Inflammatory macrophage (primary cell): Measurements from ENCODE around the gene PRICKLE2.

Source experiments
- DNase-seq, 2 donors: peaks; one replicate each; pipeline ENCODE4 v3.0.0-alpha.2; 2020 to 2022

Gene PRICKLE2

DNA sequence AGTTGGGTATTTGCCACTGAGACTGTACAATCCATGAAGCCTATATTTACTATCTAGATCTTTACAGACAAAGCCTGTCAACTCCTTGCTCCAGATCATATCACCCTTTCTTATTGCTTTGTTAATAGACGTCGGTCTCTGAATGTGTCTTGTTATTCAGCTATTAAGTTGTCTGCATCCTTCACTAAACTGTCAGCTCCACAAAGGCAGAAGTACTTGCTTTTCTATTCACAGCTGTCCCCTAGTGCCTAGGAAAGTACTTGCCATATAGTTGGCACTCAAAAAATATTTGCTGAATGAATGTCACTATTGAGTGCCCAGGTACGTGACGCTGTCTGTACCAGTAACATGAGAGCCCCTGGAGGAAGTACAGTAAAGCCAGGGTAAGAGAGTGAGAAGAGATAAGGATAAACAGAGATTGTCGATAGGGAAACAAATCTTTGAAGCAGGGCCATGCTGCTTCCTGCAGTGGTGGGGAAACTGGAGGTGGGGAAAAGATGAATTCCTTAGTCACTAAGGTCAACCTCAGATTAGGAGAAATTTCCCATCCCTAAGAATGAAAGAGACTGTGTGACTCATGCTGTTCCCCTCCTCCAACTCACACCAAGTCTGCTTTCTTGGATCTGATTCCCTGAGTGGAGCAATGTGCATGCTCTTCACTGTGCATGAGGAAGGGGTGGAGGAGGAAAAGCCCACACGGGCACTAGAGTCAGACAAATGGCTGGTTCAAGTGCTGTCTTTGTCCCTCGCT lies 36.3 kb downstream of the PRICKLE2 start:
- DNase-seq, result no peak

DNA sequence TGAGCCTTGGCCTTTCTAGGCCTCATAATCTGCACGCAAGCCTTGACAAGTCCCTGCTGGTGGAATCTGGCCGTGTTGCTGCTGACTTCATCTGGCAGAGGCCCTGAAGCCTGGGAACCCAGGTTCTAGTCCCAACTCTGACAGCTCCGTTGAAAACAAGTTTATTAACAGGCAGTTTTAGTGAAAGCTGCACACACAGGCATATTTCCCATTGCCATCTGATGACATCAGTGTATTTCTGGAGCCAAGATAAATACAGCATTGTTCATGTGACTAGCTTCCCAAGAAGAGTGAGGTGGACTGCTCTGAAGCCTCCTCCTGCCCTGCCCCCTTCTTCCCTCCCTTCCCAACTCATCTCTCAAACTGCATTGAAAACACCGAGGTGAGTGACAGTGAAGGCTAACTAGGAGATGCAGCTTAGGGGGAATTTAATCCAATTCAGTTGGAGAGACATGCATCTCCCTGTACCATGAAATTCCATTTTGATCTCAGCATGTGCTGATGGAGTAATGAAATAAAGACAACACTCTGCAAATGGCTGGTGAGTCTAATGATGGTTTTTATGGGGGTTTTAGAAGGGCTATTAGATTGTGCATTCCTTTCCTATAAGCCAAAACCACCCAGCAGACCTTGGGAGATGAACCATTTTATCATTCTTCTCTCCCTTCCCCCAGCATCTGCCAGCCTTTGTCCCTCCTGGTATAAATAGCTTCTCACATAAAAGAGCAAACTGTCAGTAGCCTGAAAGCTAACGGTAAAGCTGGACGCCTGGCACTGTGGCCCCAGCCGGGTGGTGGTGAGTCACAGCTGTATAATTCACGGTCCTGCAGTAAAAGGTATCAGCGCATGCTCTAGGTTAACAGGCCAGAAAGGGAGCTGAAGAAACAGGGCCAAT lies 38.0 kb downstream of the PRICKLE2 start:
- no peak for DNase-seq

DNA sequence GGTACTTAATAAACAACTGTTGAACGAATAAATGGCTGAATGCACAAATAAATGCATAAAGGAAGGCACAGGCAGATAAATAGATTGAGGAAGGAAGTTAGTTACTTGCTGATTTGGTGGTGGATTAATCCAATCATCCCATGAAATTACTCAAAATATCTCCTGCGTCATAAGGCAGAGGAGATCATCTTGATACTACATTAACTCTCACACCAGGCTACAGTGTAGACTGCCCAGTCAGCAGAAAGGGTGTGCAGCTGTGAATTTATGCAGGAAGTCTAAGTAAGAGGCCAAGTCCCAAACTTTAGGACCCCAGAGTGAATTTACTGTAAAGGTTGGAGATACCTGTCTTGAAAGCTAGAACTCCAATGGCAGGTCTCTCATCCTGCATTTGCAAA lies 38.6 kb downstream of the PRICKLE2 start:
- DNase-seq, result no peak

DNA sequence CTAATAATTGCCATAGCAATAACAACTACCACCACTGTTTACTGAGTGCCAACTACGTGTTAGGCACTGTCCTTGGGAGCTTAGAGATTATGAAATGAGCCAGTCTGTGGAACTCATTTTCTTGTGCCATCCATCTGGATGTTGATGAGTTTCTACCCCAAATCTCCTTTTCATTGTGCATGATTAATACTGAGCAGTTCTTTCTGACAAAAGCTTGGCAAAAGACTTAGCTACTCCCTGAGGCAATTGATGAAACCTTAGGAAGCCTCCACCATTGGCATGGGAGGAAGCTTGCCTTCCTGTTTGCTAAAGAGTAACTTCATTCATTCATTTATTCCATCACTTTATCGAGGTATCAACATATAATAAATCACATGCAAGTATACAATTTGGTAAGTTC lies 39.8 kb downstream of the PRICKLE2 start:
- DNase-seq, result no peak

DNA sequence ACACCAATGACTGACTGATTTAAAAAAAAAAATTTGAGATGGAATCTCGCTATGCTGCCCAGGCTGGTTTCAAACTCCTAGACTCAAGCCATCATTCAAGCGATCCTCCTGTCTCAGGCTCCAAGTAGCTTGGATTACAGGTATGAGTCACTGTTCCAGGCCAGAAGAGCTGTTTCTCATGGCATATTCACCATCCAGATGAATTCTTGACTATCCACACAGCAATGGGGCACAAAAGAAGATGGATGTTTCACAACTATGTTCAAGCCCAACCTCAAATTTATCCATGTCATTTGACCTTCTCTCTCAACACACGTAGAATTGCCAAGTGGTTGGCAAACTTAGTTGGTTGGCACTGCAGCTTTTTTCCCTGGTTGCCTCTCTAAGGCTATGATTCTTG lies 40.6 kb downstream of the PRICKLE2 start:
- no peak for DNase-seq

DNA sequence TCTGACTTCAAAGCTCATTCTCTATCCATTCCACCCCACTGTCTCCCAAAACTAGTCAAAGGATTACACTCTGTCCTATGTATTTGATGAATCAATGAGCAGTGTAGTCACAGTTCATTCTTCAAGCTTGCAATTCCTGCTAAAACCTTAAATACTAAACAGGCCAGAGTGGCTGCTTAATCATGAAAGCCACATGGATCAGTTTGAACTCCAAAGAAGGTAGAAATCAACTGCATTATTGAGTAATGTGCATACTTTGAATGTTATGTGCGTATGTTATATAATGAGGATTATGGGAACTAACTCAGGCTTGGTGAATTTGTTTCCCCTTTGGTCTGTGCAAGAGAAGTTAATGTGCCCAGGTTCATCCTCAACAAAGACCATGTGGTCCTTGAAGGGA lies 45.4 kb downstream of the PRICKLE2 start:
- DNase-seq, result no peak

DNA sequence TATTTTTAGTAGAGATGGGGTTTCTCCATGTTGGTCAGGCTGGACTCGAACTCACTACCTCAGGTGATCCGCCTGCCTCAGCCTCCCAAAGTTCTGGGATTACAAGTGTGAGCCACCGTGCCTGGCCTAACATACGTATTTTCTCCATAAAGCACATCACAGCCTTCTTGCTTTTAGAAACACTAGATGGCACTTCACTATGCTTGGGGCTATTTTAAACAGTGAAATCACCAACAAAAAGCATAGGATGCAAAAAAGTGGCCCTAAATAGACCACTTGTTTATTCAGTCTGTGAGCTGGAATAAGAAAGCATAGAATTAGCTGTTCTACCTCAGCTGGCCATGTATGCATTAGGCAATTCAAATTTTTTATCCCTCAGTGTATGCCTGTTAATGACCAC lies 46.0 kb downstream of the PRICKLE2 start:
- DNase-seq, result no peak

DNA sequence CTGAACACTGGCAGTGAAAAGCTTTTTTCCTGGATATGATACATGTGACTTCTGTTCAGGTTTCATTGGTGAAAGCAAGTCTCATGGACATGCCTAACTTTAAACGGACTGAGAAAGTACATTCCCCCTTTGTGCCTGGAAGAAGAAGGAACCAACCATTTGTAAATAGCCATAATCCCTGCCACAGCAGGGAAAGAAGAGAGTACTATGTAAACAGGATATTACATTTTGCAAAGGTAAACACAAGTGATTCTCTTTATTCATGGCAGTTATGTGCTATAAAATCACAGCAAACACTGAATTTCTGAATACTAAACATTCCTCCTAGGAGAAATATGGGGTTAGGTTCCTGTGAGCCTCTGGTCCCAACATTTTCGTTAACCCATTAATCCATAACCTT lies 46.8 kb downstream of the PRICKLE2 start:
- DNase-seq, result no peak

DNA sequence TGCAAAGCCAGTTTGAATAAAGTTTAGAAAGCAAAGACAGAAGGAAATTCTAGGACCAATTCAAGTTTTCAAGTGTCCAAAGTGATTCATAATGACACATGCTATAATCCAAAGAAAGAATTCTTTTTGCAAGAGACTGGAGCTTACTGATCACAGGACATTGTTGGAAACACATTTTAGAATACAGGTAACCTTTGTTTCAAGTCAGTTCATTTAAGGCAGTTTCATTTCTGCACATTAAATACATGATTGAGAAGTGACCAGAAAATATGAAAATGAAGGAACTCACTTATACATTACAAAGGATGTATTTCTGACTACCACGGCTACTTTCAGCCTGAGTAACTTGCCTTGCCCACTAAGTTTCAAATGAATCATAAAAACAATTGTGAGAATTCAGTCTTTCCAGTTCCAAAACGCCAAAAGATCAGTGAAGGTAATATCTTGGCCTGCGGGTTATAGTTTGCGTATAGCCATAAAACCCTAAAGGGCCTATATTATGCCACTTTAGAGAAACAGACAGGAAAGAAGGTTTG lies 48.7 kb downstream of the PRICKLE2 start:
- DNase-seq, result no peak

DNA sequence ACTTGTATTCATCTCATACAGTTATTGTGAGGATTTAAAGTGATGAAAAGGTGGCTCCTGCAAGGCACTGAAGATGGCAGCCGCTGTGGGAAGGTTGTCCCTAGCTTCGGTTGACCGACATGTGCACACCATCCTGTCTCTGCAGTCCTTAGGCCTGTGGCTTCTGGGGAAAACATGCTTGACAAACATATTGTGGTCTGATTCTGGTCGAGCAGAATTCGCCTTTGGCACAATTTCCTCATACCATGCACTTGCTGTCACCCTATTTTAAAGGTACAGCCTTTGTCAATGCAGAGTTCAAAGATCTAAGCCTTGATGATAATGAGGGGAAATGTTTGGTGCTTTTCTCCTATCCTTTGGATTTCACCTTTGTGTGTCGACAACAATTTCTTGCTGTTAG lies 50.9 kb downstream of the PRICKLE2 start:
- DNase-seq, result no peak

DNA sequence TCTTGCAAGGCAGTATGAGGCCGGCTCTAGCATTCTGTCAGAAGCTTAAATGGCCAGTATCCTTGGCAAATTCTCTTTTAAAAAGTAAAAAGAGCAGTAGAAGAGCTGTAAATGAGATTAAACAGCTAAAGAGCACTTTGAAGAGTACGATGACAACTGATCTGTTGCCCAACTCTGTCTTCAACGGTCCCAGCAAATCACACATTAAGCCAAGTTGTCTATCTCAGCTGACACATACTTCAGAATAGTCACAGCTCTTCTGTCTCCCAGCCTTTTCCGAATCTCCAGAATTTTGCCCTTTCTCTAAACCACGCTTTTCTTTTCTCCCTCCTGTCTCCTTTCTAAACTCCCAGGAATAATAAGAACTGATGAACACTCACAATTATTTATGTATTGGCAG lies 51.7 kb downstream of the PRICKLE2 start:
- no peak for DNase-seq

DNA sequence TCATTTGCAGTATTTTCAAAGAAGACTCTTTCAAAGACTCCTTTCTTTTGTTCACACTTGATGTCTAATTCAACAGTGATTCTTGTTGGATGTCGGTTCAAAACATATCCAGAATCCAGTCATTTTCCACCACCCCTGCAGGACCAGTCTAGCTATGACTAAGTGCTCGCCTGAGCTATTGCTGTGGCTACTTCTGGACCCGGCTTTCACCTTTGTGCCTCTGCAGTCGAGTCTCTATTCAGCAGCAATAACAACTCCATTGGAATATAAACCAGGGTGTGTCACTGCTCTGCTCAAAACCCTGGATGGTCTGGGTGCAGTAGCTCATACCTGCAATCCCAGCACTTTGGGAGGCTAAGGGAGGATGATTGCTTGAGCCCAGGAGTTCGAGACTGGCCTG lies 55.0 kb downstream of the PRICKLE2 start:
- no peak for DNase-seq

DNA sequence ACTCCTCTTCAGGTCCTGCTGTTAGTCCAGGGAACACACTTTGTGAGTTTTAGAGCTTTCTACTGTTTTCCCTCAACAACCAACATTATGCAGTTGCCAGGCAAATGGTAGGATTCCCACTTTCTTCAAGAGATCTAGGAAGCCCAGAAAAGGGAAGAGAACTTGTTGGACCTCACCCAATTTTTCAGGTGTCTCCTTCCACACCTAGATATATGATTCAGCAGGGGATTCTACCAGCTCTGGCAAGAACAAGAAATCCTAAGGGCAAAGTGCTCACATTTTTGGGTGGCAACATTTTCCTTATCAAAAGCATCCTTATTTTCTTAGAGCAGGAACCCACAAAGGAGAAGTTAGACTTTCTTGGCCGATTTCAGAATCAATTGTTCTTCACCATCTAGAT lies 57.4 kb downstream of the PRICKLE2 start:
- no peak for DNase-seq

DNA sequence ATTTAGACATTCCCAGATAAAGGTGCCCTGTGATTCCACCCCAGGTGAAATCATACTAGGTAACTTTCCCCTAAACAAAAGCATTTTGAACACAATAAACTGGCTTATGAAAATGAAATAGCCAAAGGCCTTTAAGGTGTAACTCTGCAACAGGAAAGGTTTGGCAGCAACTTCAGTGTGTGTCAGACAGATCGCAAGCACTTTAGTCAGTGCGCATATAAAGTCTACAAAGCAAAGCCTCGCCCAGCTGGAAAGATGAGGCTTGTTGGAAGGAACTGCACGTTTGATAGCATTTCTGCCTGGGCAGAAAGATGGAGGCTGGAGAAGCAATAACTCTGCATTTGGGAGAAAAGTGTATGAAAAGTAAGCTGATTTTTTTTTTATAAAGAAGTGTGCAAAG lies 57.9 kb downstream of the PRICKLE2 start:
- DNase-seq, result no peak

DNA sequence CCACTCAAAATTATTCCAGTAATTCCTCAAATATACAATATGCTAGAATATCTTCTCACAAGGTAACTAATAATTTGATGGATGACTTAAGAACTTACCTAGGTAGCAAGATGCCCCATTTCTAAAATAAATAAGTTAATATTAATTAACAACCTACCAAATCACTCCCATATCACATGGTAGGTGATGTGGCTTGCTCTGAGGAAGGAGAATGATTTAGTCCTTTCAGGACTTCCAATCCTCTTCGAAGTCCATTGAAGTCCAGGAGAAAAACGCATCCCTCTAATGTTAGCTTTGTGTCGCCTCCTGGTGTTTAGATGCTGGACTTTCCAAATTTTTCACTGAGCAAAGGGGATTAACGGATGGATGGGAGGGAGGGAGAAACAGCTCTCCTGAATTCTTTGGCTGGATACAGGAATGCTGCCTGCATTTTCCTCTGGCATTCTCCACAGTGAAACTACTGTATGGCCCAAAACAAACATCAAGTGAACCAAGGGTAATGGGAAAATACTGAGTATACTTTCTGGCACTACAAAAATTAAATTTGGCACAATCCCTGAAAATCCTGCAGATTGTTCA lies 58.6 kb downstream of the PRICKLE2 start:
- no peak for DNase-seq

DNA sequence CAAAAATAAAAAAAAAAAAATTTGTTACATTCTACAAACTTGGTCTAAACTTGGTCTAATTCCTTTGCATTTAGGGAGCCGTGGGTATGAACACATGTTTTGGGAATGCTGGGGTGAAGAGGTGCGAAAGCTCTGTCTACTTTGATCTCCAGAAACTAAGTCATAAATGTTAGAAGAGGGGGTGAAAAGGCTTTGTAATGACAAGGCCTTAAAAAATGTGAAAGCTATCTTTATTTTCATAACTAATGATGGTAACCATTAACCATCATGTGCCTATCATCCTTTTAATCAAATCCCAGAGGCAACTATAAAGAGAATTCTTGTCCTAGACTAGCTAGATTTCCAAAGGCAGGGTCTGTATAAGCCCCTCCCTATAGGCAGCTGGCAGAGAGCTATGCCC lies 60.9 kb downstream of the PRICKLE2 start:
- no peak for DNase-seq

DNA sequence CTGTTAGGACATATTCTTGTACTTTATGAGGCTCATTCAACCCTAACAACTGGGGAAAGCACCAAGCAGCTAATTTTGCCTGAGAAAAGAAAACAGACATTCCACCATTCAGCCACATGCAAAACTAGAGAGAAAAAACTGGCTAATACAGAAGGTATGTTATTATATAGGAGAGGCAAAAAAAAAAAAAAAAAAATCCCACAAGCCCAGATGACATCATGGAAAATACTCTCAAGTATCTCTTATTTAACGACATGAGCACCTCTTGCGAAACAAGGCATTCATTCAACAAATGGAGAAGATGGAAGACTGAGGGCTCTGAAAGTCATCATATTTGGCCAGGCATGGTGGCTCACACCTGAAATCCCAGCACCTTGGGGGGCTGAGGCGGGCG lies 61.5 kb downstream of the PRICKLE2 start:
- DNase-seq, result no peak

DNA sequence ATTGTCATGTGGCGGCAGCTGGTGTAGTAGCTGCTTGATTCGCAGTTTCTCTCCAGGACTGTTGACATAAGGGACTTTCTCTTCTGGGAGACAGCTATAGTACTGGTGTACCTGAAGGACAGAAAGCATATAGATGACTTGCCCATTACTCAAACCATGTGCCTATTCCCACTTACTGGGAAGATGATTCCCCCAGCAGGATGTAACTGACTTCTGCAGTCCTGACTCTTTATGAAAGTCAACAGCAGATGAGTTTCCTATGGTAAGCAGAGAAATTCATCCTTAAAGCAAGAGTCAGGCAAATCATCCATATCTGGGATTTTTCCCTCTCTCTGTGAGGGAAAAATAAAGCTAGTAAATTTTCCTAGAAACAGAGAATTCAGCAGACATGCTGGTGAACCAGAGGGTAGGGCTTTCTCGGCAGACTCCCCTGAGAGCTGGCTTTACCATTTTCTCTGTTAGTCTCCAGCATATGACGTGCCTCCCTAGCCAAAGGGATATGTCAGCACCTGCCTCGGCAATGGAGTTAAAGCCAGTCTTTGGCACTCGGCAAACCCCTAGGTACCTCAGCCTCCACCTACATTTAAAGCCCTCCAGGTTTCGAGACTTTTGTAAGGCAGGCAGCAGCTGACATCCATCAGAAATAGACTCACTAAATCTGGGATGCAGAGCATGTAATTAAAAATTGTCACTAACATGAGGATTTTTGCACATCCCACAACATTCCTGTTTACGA lies 62.1 kb downstream of the PRICKLE2 start:
- DNase-seq, result no peak

DNA sequence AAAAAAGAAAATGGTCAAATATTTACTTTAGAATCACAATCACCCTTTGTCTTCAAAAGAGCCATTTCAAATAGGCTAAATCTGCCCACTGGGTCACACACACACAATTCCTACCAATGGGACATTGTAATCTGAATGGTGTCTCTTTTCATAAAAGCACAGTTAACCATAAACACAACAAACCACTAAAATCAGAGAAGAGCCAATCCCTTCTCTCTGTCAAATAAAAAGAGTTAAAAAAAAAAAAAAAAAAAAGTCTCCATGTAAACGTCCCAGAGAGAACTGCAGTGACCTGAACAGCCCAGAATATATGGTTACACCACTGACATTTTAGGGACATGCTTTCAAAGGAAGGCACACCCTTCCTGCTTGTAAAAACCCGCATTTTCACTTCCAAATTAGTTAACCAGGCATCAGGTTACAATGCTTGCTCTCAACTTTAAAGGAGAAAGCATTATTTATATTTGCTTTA lies 63.7 kb downstream of the PRICKLE2 start:
- no peak for DNase-seq

DNA sequence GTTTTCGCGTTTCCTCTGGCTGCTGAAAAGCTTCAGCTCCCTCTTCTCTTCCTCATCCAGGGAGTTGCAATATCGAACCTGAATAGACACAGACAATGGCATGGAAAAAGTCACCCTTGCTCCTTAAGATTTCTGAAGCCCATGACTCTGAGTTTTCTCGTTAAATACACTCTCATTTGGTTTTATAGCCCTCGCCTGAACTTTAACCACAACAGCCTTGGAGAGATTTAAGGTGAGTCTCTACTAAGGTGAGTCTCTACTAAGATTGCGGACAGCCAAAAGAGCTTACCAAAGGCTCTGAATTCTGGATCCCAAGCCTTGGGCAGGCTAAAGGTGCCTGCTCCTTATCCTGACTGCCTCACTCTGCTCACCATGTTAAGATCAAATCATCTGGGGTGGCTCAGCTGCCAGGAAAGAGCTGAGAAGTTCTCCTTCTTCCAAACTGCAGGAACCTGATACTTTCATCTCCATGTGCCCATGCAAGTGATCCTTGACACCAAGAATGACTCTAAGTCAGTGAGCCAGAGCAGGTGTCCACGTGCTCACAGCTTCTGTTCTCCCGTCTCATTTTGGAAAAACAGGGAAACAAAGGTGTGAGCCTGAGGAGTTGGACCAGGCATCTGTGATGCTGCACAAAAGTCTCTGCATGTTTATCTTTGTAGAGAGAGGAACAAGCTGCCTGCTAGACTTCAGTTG lies 65.1 kb downstream of the PRICKLE2 start:
- DNase-seq, result no peak

DNA sequence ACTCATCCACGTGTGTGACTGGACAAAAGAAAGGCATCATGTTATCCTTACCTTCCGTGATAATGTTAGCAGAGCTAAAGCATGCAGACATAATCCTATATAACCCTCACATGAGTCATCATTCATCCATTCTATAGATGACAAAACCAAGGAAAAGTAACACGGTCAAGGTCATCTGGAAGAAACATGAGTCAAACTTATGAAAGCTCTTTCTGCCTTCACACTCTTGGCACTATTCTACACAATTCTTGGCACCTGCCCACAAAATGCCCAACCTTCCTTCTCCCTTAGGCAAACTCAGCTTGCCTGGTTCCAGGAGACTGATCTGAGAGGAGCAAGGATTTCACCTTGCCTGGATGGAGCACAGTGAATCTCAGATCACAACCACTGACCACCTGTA lies 66.9 kb downstream of the PRICKLE2 start:
- no peak for DNase-seq
